ENCODE results near the gene HPS4.

The HPS4 gene

DNA sequence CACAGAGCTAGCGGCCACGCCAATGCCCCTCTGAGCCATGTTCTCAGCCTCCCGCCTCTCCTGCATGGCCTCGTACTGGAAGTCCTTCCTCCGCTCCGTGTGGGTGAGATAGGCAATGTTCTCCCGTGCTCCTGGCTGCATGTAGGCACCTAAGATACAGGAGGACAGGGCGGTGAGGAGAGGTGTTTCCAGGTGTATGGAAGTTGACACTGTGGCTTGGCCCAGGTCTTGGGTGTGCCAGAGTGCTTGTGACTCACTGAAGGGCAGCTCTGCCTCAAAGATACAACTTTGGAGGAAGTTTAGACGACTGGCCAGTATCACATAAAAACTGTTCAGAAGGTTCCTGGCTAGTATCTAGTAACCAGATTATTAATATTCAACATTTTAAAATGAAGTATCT, 8.6 kb upstream of the HPS4 start:
- Histone ChIP-seq H3K9me2 (replicated peaks; ENCODE audit: control insufficient read depth, low read length) (no peaks in the 10 kb centered on the region), H3K9me3 (ENCODE audit: control insufficient read depth, insufficient read depth, low read length) (no peaks in the 10 kb centered on the region), H3F3A (ENCODE audit: control insufficient read depth, insufficient read depth) (peaks cover 15% of the 10 kb centered on the region), H3K79me2 (ENCODE audit: control insufficient read depth, low read length) (peaks cover 68% of the 10 kb centered on the region), H4K20me1 (ENCODE audit: control insufficient read depth, insufficient read depth, low read depth, low read length) (no peaks in the 10 kb centered on the region), H3K4me3 (ENCODE audit: low read length) (no peak overlapping the region), H3K36me3 (ENCODE audit: control insufficient read depth, low read length) (peaks cover 97% of the 10 kb centered on the region), H3K27ac (ENCODE audit: low read depth, low read length) (no peak overlapping the region), H3K4me2 (ENCODE audit: low read length) (no peak overlapping the region), H3K27me3 (ENCODE audit: control insufficient read depth, low read length) (no peaks in the 10 kb centered on the region), H3K4me1 (ENCODE audit: control insufficient read depth, low read length) (peaks cover 31% of the 10 kb centered on the region)
- TF ChIP-seq EZH2phosphoT487 (IDR thresholded peaks at IDR 0.05; ENCODE audit: borderline replicate concordance, low read length) = no peak
- TF ChIP-seq, protein P1, sequence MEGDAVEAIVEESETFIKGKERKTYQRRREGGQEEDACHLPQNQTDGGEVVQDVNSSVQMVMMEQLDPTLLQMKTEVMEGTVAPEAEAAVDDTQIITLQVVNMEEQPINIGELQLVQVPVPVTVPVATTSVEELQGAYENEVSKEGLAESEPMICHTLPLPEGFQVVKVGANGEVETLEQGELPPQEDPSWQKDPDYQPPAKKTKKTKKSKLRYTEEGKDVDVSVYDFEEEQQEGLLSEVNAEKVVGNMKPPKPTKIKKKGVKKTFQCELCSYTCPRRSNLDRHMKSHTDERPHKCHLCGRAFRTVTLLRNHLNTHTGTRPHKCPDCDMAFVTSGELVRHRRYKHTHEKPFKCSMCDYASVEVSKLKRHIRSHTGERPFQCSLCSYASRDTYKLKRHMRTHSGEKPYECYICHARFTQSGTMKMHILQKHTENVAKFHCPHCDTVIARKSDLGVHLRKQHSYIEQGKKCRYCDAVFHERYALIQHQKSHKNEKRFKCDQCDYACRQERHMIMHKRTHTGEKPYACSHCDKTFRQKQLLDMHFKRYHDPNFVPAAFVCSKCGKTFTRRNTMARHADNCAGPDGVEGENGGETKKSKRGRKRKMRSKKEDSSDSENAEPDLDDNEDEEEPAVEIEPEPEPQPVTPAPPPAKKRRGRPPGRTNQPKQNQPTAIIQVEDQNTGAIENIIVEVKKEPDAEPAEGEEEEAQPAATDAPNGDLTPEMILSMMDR (IDR thresholded peaks at IDR 0.05; ENCODE audit: low read depth, low read length, poor library complexity, severe bottlenecking) = no peak

DNA sequence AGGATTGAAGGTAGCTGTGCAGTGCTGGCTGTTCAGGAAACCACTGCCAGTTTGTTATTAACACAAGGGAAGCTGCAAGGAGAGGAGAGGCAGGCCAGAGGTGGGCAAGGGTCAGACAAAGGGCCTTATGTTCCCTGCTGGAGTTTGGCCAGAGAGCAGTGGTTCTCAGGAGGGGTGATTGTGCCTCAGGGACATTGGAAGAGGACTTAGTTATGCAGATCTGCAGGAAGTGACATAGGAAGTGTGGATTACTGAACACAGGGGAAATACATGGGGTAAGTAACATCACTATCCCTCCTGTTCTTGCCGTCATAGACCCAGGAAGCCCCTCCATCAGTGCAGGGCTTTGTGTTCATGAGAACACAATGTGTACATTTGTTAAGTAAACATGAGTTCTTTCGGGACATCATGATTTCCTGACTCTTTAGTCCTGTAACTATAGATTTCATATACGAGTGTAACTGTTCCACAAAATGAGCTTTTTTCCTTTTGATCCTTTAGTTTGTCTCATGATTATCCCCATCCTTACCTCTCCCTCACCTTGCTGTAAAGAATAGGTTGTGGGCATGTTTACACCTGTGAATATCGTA, 6.0 kb upstream of the HPS4 start:
- no peaks in the 10 kb centered on the region for H3K9me3 ChIP-seq (ENCODE audit: control insufficient read depth, insufficient read depth, low read length)
- H3K27ac ChIP-seq (ENCODE audit: low read depth, low read length) = peak overlapping the region; percentile 98
- H3K79me2 ChIP-seq (ENCODE audit: control insufficient read depth, low read length) = peaks cover 80% of the 10 kb centered on the region

GRCh38 chr22:26487996-26488395, 4.4 kb upstream of the HPS4 start:
- Histone ChIP-seq H3K27me3 (ENCODE audit: control insufficient read depth, low read length) (no peaks in the 10 kb centered on the region), H3K36me3 (ENCODE audit: control insufficient read depth, low read length) (peaks cover 77% of the 10 kb centered on the region), H3K9me3 (ENCODE audit: control insufficient read depth, insufficient read depth, low read length) (no peaks in the 10 kb centered on the region), H3K4me3 (ENCODE audit: low read length) (peak overlapping the region; percentile 43), H3K27ac (ENCODE audit: low read depth, low read length) (peak overlapping the region; percentile 98), H3F3A (ENCODE audit: control insufficient read depth, insufficient read depth) (peaks cover 27% of the 10 kb centered on the region), H3K4me2 (ENCODE audit: low read length) (peak overlapping the region; percentile 63), H3K79me2 (ENCODE audit: control insufficient read depth, low read length) (peaks cover 83% of the 10 kb centered on the region), H3K9me2 (replicated peaks; ENCODE audit: control insufficient read depth, low read length) (no peaks in the 10 kb centered on the region), H4K20me1 (ENCODE audit: control insufficient read depth, insufficient read depth, low read depth, low read length) (no peaks in the 10 kb centered on the region), H3K4me1 (ENCODE audit: control insufficient read depth, low read length) (peaks cover 62% of the 10 kb centered on the region)
- no peak for TF ChIP-seq EZH2phosphoT487 (IDR thresholded peaks at IDR 0.05; ENCODE audit: borderline replicate concordance, low read length)
- TF ChIP-seq, protein P1 (IDR thresholded peaks at IDR 0.05; ENCODE audit: low read depth, low read length, poor library complexity, severe bottlenecking) = no peak

More for the DNA sequence above, 6.0 kb upstream of the HPS4 start:
- H3K9me2 ChIP-seq (replicated peaks; ENCODE audit: control insufficient read depth, low read length) = no peaks in the 10 kb centered on the region
- H3K4me3 ChIP-seq (ENCODE audit: low read length) = 0 out of 2 replicates have a peak overlapping the region, but pooled peaks have one; percentile 5
- H3K4me1 ChIP-seq (ENCODE audit: control insufficient read depth, low read length) = peaks cover 58% of the 10 kb centered on the region
- H3F3A ChIP-seq (ENCODE audit: control insufficient read depth, insufficient read depth) = peaks cover 22% of the 10 kb centered on the region
- TF ChIP-seq, protein P1 (IDR thresholded peaks at IDR 0.05; ENCODE audit: low read depth, low read length, poor library complexity, severe bottlenecking) = no peak
- TF ChIP-seq EZH2phosphoT487 (IDR thresholded peaks at IDR 0.05; ENCODE audit: borderline replicate concordance, low read length) = no peak
- H3K27me3 ChIP-seq (ENCODE audit: control insufficient read depth, low read length) = no peaks in the 10 kb centered on the region
- peaks cover 88% of the 10 kb centered on the region for H3K36me3 ChIP-seq (ENCODE audit: control insufficient read depth, low read length)
- no peaks in the 10 kb centered on the region for H4K20me1 ChIP-seq (ENCODE audit: control insufficient read depth, insufficient read depth, low read depth, low read length)
- peak overlapping the region; percentile 63 for H3K4me2 ChIP-seq (ENCODE audit: low read length)
